ENCODE results near the gene CCNB1IP1. TPM values are rescaled to one million over a fixed set of nuclear protein-coding genes. Genes with fewer than 3 reads are reported as not detected.
A peak's percentile ranks its signal among the peaks of the same experiment; 100 is the strongest.

CCNB1IP1 gene
- total and polyA plus RNA-seq, 2 of the 4 experiments (the other 2 are of a cell fraction): 27.5 to 34.6 TPM

DNA sequence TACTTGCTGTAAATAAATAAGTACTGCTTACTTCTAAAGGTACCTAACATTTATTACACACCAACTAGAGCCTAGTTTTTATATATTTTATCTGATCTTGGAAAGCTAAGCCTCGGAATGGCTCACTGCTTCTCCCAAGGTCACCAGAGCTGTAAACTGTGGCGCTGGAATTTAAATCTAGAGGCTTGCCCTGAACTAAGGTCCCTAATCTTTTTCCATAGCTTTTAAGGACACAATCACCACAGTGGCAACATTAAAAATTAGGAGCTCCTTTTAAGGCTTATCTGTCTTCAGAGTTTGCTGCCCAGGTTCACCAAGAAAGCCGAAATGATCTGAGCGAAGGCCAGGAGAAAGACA lies 670 bp downstream of the CCNB1IP1 start:
- Histone ChIP-seq H2BK120ac (ENCODE audit: low read depth, low read length) (no peak overlapping the region), H3K4ac (ENCODE audit: low read depth, low read length) (peak overlapping the region; percentile 64), H2AFZ (replicated peaks; ENCODE audit: low read length, poor library complexity) (no peak overlapping the region), H2BK20ac (ENCODE audit: low read depth, low read length) (no peak overlapping the region), H4K20me1 (ENCODE audit: insufficient read depth, low read length) (no peaks in the 10 kb centered on the region), H3K27me3 (ENCODE audit: control insufficient read depth, insufficient read depth, low read length) (no peaks in the 10 kb centered on the region), H3K23ac (ENCODE audit: low read depth, low read length) (peak overlapping the region; percentile 2), H2AK9ac (replicated peaks; ENCODE audit: low read depth, low read length, poor library complexity) (peak overlapping the region; percentile 4), H2BK5ac (ENCODE audit: low read depth, low read length, poor library complexity, severe bottlenecking) (no peak overlapping the region), H3K4me1 (ENCODE audit: control insufficient read depth, insufficient read depth, low read length) (no peaks in the 10 kb centered on the region), H4K8ac (ENCODE audit: low read depth in 2 of 2, low read length in 2 of 2) (peak overlapping the region; percentile 1 to 76; a peak in 2 of 4 replicates), H3K79me1 (ENCODE audit: low read depth in 1 of 2, low read length in 2 of 2) (peaks cover 0 to 15% of the 10 kb centered on the region in 2 experiments; a peak in 2 of 4 replicates), H3K9ac (ENCODE audit: low read depth, low read length) (peak overlapping the region; percentile 80), H3K36me3 (ENCODE audit: control insufficient read depth, insufficient read depth, low read length) (peaks cover 1% of the 10 kb centered on the region; the same call in 1 of the 2 replicates), H3K14ac (replicated peaks; ENCODE audit: low read depth, low read length) (peak overlapping the region; percentile 63), H4K5ac (ENCODE audit: low read depth, low read length) (no peak overlapping the region), H3K56ac (ENCODE audit: extremely low read depth, insufficient read depth, low read length) (peak overlapping the region; percentile 89), H3K4me2 (ENCODE audit: low read depth, low read length) (peak overlapping the region; percentile 78), H2AK5ac (ENCODE audit: low read depth, low read length) (peak overlapping the region; percentile 29; the same call in 1 of the 2 replicates), H4K91ac (ENCODE audit: insufficient read depth, low read depth, low read length) (peak overlapping the region; percentile 5; the same call in 1 of the 2 replicates), H3K4me3 (ENCODE audit: insufficient read depth, low read depth, low read length) (peak overlapping the region; percentile 76), H3K27ac (ENCODE audit: insufficient read depth, low read length) (peak overlapping the region; percentile 58), H3K9me3 (ENCODE audit: control insufficient read depth, insufficient read depth, low read length) (no peaks in the 10 kb centered on the region), H2BK15ac (ENCODE audit: low read depth, low read length) (no peak overlapping the region; the same call in 2 of the 3 replicates), H3K9me1 (ENCODE audit: insufficient read depth, low read length) (no peaks in the 10 kb centered on the region), H3K18ac (ENCODE audit: low read depth, low read length) (no peak overlapping the region)
- ATAC-seq (ENCODE audit: low read depth) (peak; percentile 25; the same call in 1 of the 2 replicates), DNase-seq (no peak)
- TF ChIP-seq, protein P1, sequence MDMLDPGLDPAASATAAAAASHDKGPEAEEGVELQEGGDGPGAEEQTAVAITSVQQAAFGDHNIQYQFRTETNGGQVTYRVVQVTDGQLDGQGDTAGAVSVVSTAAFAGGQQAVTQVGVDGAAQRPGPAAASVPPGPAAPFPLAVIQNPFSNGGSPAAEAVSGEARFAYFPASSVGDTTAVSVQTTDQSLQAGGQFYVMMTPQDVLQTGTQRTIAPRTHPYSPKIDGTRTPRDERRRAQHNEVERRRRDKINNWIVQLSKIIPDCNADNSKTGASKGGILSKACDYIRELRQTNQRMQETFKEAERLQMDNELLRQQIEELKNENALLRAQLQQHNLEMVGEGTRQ (IDR thresholded peaks at IDR 0.05; ENCODE audit: low read depth, low read length): no peak
- no peak for TF ChIP-seq NFE2L2 (IDR thresholded peaks at IDR 0.05; ENCODE audit: low read depth, low read length)
- TF ChIP-seq, protein P2, sequence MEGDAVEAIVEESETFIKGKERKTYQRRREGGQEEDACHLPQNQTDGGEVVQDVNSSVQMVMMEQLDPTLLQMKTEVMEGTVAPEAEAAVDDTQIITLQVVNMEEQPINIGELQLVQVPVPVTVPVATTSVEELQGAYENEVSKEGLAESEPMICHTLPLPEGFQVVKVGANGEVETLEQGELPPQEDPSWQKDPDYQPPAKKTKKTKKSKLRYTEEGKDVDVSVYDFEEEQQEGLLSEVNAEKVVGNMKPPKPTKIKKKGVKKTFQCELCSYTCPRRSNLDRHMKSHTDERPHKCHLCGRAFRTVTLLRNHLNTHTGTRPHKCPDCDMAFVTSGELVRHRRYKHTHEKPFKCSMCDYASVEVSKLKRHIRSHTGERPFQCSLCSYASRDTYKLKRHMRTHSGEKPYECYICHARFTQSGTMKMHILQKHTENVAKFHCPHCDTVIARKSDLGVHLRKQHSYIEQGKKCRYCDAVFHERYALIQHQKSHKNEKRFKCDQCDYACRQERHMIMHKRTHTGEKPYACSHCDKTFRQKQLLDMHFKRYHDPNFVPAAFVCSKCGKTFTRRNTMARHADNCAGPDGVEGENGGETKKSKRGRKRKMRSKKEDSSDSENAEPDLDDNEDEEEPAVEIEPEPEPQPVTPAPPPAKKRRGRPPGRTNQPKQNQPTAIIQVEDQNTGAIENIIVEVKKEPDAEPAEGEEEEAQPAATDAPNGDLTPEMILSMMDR (conservative IDR thresholded peaks at IDR 0.05; ENCODE audit: low read depth, low read length): no peak
- 0% methylated on average over 2 of the region's 4 CpGs; no CpG with 5 or more reads in 1 of the 2 experiments for WGBS, 2 experiments (ENCODE audit: extremely low coverage in 2 of 2, insufficient read length in 1 of 2)
- POLR2A ChIA-PET (ENCODE audit: unreplicated experiment): interaction anchor here (0.5 to 0.6 kb wide), 2 partner anchors 10 to 765 kb away, joined by 3 read pairs; no protein-coding TSS in a partner anchor
- dilution Hi-C loops (cut with HindIII; ENCODE audit: low sequenced_read_pairs, unreplicated experiment) (no loop called here), intact Hi-C loops (cut with micrococcal nuclease) (no loop called here), in situ Hi-C loops (cut with MboI; ENCODE audit: low sequenced_read_pairs) (loop anchor here (25.0 kb wide), 2 partner anchors 655 to 755 kb away; partner anchors contain the start of genes METTL17, SLC39A2 and ZNF219)
- BruUV-seq (replicated peaks): no TSS peak
- CTCF ChIA-PET: interaction anchor here (0.6 to 2.3 kb wide), 2 partner anchors 10 to 11 kb away, joined by 3 to 5 read pairs; partner anchors contain the start of gene PARP2

All from IMR-90 (cell line).